NK-92 (cell line): ENCODE measurements around the gene FOXO1.

ENCODE experiments used
- DNase-seq: peaks from one replicate; lab custom pipeline; 2025; ENCODE audit not compliant: unreplicated experiment; lab: John Stamatoyannopoulos, UW

Gene FOXO1

DNA sequence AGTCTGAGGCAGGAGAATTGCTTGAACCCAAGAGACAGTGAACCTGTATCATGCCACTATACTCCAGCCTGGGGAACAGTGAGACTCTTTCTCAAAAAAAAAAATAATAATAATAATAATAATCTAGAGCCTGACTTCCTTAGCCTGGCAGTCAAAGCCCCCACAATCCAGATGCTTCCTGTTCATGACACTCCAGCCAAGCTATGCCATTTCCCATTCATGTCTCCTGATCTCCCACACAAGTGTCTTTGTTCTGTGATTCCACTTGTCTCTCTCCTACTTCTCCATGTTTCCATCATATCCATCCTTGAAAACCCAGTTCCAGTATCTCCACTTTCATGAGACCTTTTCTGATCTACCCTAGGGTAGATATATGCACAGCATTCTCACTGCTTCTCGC lies 150.7 kb downstream of the FOXO1 start:
- no peak for DNase-seq

DNA sequence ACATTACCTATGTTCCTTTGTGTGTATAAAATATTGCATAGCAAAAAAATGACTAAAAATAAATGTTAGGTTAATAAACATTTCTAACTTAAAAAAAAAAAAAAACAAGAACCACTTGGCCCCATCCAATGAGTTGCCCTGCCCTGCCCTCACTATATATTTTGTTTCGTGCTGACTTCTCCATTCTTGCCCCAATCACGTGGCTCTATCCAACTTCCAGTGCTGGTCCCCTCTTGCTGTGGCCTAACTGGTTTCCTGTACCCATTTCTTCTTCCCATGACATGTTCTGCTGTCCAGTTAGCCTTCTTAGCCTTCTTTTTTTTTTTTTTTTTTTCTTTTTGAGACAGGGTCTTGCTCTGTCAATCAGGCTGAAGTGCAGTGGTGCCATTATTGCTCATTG lies 151.6 kb downstream of the FOXO1 start:
- no peak for DNase-seq

DNA sequence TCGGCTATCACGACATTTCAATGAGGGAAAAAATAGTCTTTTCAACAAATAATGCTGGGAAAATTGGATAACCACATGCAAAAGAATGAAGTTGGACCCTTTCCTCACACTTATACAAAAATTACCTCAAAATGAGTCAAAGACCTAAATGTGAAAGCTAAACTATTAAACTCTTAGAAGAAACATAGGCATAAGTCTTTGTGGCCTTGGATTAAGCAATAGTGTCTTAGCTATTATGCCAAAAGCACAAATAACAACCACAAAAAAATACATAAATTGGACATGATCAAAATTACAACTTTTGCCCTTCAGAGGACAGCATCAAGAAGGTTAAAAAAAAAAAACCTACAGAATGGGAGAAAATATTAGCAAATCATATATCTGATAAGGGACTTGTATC lies 156.6 kb downstream of the FOXO1 start:
- DNase-seq: no peak

DNA sequence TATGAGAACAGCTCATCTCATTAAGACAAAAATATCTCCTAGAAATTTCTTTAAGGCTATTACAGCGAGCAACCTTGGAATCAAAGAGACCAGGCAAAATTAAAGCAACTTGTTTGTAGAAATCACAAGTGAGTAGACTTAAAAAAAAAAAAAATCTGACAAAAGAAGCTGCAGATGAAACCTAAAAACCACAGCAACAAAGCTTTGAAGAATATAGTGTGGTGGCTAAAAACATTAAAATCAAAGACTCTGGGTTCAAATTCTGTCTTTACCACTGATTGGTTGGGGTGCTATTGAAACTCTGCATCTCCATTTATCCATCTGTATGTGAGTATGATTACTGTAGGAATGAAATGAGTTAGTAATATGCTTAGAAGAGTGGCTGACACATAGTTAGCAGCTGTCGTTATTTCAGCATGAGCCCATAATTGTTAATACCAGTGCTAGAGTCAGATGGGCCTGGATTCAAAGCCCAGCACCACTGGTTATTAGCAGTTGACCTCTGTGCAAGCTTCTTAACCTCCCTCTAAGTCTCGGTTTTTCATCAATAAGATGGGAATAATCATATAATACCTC lies 157.6 kb downstream of the FOXO1 start:
- DNase-seq: no peak

DNA sequence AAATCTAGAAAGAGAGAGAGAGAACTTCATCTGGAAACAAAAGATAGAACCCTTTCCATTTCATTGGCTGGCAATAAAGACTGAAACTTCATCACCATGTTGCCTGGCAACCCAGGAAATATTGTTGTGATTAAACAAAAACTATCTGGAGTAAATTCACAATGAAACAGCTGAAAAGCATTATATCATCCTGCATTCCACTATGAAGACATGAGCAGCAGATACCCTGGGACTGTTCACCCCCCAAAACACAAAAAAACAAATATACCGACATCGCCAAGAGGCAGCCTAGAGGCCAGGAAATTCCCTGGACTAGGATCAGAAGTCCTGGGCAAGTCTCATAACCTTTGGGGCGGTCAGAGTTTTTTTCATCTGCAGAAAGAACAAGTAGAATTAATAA lies 158.3 kb downstream of the FOXO1 start:
- no peak for DNase-seq

DNA sequence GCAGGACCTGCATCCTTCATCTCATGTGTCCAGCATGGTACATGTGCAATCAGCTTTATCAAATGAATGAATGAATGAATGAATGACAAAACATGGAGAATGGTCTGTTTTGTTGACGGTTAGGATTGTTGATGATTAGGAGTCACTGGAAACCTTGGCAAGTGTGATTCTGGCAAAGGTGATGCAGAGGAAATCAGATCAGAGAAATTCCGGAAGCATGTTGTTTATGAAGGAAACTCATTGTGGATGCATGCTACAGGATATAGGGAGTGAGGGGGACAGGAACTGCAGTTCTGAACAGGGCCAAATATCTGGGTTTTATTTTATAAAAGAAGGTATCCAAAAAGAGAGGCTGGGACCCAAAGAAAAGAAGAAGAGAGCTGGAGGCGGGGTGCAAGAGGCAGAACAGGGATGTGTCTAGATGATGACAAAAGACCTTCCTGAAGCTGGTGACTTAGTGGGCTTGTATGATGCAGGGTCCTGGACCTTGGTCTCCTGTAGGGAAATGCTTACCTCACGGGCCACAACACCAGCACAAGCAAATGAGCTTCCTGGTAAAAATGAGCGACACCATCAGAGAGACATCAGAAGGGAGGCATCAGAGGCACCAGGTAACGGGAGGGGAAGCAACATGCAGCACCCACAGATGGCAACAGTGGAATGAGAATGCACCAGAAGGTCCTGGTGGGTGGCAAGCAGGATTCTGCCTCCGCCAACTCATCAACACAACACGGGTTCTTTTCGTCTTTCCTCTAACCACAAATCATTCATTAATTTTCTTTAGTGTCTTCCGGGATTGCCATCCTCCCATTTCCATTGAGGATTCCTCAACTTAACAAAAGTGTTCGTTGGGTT lies 159.6 kb downstream of the FOXO1 start:
- no peak for DNase-seq
